NCI-H526 treated with DMSO at 0.1 percent for 48 hours (cell line): Measurements from ENCODE around the gene LRP1.

ENCODE experiments used
- DNase-seq: peaks from one replicate; lab custom pipeline; 2025; lab: John Stamatoyannopoulos, UW

Gene LRP1

DNA sequence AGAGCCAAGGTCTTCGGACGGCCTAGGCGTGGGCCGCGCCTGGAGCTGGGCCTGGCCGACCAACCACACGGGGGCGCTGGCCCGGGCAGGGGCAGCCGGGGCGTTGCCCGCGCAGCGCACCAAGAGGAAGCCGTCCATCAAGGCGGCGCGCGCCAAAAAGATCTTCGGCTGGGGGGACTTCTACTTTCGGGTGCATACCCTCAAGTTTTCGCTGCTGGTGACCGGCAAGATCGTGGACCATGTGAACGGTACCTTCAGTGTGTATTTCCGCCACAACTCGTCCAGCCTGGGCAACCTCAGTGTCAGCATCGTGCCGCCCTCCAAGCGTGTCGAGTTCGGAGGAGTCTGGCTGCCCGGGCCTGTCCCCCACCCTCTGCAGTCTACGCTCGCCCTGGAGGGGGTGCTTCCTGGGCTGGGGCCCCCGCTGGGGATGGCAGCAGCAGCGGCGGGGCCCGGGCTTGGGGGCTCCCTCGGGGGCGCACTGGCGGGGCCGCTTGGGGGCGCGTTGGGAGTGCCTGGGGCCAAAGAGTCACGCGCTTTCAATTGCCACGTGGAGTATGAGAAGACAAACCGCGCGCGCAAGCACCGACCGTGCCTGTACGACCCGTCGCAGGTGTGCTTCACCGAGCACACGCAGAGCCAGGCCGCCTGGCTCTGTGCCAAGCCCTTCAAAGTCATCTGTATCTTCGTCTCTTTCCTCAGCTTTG is 96.8 kb downstream of the LRP1 start:
- peak; percentile 35 for DNase-seq

DNA sequence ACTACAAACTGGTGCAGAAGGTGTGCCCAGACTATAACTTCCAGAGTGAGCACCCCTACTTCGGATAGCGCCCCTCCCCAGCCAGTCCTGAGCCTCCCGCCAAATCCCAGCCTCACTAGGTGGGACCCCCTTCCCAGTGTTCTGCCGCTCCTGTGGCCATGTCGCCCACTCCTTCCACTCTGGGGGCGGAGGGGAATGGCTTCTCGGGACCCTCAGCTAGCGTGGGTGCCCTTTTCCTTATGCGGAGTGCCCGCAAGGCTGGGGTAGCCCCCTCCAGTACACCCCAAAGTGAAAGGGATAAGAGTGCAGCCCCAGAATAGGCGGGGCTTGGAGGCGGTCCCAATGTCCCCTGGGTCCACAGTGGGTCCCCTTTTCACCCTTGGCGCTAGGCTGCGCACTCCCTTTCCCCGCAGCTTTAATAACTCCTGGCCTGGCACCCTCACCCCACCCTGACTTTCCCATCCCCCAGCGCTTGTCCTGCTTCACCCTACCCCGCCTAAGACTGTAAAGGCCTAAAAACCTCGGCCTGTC is 97.5 kb downstream of the LRP1 start:
- no peak for DNase-seq

DNA sequence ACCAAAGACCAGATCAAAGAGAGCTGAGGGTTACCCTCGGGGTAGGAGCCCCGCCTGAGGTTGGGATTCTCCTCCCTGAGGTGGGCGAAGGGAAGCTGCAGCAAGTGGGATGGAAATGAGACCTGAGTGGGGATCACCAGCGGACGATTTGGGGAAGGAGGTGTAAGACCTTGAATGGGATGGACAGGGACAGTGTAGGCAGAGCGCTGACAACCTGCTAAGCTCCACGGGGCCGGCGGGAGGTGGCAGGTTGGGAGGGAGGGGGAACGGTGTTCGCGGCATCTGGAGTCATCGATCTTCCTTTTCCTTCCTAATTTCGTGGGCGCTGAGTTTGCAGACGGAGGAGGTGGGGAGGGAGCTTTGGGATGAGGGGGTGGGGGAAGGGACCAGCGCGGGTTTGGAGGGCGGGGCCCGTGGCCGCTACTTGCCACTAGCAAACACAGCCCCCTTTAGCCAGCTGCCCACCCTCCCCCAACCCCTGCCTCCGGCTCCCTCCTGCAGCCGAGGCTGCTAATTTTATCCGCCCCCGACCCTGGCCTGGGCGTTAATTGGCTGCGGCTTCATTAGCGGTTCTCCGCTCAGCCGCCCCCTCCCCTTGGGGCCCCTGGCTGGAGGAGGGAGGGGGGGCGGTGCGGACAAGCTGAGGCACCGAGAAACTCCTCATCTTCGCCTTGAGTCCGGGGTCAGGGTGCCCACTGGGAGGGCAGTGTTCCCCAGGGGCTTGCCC is 98.5 kb downstream of the LRP1 start:
- no peak for DNase-seq

DNA sequence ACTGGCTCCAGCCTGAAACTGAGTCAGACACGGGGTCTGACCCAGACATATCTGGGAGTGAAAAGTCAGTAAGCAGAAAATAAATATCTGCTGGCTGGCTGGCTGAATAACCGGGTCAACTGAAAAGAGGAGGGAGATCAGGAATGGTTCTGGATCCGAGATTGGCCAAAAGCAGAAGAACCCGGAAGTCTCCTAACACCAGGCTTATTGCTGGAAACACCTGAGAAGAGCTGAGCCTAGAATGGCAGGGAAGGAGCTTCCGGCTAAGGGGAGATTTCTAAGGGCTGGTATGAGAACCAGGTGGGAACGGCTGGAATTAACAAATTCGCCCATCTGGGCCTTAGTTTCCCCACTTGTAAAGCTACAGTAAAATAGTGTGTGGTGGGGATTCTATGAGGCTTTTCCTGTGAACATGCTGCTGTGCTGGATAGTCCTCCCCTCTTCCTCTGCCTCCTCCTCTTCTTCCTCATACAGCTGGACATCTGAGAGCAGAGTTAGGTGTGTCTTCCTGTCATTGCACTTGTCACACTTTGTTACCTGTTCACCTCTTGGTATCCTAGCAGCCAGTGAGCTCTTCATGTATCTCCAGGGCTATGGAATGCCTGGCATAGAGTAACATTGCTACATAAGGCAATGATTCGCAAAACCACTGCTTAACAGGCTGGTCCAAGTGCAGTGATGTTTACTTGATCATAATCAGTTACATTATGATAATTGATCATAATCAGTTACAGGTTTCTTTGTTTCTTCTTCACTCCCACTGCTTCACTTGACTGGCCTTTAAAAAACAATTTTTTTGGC is 99.2 kb downstream of the LRP1 start:
- no peak for DNase-seq

DNA sequence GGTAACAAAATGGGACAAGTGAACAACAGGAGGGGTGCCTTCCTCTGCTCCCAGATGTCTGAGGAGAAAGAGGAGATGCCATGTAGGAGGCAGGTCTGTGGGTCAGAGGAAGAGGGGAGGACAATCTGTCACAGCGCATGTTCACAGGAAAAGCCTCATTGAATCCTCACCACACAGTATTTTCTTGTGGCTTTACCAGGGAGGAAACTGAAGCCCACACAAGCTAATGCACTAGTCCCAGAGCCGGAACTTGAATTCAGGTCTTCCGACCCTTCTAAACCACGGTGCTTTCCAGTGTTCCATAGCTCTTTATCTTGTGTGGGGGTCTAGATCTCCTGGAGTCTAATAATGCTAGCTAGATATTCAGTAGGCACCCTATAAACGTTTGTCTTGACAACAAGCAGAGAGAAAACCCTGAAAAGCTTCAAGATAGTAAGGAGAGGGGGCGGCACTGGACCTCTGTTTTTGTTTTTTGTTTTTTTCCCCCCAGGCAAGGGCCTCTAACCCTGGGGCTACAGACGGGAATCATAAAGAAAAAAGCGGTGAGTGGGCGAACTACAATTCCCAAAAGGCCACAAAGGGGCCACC is 100.9 kb downstream of the LRP1 start:
- no peak for DNase-seq

DNA sequence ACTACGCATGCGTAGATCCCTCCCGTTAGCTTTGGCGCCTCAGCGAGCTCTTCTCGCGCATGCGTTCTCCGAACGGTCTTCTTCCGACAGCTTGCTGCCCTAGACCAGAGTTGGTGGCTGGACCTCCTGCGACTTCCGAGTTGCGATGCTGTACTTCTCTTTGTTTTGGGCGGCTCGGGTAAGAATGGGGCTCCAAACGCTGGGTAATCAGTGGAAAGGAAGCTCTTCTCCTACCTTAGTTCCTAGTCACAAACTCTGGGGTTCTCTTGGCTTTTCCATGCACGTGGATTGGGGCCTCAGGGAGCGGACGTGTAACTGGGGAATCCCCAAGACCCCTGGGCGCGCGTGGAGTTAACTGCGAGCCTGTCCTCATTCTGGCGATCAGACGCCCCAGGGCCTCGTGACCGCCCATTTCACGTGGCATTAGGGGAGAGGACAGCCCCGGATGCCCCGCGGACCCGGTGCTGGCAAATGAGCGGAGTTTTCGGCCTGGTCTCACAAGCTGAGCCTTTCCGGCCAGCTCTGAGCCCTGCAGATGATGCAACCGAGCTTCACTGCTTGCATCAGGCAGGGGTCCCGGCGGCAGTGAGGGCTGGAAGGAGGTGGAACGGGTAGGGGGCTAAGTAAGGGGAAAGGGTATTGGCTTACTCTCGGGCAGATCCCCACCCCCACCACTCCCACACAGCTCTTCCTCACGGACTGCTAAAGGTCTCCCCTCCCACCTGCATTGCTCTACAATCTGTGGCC is 101.5 kb downstream of the LRP1 start, which contains the start of gene SHMT2:
Gene SHMT2 (plus strand): TSS at position 78 of the 747 bp plus-strand sequence. CDS start 68 bp downstream, at position 146.
- DNase-seq, result peak; percentile 91

DNA sequence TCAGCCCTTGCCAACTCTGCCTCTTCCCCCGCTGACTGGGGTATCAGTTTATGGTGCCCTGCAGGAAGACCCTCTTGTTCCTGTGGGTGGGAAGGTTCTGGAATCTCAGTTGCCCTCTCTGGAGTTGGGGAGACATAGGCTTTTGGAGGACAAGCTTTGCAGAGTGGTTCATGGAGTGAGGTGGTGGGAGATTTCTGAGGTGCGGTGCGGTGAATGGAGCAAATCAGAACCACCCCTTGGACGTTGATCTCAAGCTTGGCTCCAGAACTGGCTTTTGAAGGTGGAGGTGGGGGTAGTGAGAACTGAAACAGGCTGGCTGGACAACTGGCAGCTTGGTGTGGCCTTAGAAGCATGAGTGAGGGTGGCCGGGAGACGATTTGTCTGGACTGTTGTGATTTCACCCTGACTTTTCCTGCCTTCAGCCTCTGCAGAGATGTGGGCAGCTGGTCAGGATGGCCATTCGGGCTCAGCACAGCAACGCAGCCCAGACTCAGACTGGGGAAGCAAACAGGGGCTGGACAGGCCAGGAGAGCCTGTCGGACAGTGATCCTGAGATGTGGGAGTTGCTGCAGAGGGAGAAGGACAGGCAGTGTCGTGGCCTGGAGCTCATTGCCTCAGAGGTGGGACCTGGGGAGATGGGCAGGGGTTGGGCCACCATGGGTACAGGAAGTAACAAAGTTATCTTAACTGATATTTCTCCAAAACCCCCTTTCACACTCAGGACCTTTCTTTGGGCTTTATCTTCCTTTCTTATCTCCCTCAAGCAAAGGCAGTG is 102.3 kb downstream of the LRP1 start:
- DNase-seq, result no peak

DNA sequence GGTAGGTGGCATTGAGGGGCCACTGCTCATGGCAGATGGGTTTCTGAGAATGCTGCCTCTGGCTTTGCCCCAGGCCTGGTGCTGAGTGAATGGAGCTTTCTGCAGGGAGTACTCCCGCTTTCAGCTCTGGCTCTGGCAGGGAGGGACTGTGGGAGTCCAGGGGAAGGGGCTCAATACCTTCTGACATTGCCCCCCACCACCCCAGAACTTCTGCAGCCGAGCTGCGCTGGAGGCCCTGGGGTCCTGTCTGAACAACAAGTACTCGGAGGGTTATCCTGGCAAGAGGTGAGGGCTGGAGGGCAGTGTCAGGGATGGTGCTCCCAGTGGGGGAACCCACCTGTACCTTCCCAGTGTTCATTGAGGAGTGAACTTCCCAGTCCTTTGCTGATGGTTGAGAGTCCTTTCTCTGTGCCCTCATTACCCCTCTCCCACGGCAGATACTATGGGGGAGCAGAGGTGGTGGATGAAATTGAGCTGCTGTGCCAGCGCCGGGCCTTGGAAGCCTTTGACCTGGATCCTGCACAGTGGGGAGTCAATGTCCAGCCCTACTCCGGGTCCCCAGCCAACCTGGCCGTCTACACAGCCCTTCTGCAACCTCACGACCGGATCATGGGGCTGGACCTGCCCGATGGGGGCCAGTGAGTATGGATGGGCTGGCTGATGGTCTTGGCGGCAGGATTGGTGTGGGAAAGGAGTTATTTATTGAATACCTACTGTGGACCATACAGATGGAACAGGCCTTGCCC is 103.2 kb downstream of the LRP1 start:
- no peak for DNase-seq

DNA sequence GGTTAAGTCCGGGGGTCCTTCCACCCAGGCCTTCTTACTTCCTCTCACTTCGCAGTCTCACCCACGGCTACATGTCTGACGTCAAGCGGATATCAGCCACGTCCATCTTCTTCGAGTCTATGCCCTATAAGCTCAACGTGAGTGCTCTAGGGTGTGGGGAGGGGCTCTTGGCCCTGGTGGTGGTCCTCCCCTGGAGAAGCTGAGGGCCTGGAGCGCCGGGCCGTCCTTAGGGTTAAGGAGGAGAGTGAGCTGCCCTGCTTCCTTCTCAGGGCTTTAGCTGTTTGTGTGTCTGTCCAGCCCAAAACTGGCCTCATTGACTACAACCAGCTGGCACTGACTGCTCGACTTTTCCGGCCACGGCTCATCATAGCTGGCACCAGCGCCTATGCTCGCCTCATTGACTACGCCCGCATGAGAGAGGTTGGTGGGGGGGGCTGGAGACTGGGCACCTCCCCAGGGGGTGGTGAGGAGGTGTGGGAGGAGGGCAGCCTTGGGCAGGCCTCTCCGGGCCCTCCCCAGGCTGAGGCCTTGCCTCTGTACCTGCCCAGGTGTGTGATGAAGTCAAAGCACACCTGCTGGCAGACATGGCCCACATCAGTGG is 104.0 kb downstream of the LRP1 start:
- DNase-seq, result no peak

DNA sequence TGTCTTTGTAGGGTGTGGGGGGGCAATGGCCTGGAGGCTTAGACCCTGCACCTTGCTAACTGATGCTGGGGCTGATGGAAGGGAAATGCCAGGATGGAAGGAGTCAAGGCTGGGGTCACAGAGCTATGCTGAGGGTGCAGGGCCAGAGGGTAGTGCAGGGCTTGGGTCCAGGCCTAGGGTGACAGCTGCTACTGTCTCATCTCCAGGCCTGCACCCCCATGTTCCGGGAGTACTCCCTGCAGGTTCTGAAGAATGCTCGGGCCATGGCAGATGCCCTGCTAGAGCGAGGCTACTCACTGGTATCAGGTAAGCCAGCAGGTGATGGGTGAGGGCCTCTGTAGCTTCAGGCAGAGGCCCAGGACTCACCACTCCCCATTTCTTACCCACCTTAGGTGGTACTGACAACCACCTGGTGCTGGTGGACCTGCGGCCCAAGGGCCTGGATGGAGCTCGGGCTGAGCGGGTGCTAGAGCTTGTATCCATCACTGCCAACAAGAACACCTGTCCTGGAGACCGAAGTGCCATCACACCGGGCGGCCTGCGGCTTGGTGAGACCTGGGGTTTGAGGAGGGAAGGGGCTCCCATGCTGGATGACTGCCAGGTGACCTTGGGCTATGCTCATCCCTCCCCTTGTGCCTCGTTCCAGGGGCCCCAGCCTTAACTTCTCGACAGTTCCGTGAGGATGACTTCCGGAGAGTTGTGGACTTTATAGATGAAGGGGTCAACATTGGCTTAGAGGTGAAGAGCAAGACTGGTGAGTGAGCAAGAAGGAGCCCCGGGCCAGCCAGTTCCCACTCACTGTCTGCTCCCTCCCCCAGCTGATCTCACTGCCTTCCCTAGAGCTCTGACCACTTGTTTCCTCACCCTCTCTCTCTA is 105.3 kb downstream of the LRP1 start:
- no peak for DNase-seq

DNA sequence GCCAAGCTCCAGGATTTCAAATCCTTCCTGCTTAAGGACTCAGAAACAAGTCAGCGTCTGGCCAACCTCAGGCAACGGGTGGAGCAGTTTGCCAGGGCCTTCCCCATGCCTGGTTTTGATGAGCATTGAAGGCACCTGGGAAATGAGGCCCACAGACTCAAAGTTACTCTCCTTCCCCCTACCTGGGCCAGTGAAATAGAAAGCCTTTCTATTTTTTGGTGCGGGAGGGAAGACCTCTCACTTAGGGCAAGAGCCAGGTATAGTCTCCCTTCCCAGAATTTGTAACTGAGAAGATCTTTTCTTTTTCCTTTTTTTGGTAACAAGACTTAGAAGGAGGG is 105.9 kb downstream of the LRP1 start:
- DNase-seq, result no peak

DNA sequence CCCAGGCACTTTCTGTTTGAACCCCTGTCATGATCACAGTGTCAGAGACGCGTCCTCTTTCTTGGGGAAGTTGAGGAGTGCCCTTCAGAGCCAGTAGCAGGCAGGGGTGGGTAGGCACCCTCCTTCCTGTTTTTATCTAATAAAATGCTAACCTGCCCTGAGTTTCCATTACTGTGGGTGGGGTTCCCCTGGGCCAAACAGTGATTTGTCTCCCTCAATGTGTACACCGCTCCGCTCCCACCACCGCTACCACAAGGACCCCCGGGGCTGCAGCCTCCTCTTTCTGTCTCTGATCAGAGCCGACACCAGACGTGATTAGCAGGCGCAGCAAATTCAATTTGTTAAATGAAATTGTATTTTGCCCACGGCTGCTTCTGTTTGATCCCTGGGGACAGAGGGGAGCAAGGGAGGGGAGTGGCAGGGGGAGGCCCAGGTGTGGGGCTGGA is 106.3 kb downstream of the LRP1 start:
- no peak for DNase-seq

DNA sequence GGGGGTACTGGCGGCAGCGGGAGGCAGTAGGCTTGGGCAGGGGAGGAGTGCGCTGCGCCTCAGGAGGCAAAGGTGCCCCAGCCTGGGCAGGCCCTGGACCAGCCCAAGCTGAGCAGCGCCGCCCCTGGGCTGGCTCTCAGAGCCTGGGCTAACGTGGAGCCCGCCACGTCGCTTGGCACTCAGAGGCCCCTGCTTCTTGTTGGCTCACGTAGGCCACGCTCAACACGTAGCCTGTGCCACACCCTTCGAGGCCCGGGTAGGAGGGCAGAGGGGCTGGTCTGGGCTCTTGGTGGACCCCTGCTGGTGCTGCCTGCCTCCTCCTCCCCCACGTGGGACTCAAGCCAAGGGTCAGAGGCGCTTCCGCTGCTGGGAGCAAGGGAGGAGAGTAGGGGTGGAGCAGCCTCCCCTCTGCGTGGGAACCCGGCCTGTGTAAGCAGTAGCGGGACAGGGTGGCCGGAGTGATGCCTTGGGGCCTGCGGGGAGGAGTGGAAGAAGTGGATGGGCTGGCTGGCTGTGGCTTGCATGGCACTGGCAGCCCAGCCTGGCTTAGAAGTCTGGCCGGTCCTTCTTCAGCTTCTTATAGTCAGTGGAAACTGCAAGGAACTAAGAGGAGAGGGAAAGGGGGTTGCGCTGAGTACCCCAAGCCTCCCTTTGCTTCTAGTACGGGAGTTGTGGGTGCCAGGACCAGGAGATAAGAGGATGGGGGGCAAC is 106.9 kb downstream of the LRP1 start:
- peak; percentile 64 for DNase-seq

DNA sequence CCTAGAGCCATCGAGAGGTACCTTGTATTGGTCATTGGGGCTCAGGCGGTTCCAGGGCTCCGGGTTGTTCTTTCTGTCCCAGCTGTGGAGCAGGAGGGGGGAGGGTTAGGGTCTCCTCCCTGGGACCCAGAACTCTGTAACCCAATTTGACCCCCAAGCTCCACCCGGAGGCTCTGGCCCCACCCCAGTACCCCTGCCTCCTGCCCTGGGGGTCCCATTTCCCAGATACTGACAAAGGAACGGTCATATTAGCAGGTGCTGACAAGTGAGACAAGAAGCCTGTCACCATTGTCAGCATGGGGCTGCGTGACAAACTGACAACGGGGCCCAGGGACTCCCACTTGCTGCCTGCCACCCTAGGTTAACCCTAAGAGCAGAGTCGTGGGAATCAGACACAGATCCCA is 107.4 kb downstream of the LRP1 start:
- DNase-seq, result no peak

DNA sequence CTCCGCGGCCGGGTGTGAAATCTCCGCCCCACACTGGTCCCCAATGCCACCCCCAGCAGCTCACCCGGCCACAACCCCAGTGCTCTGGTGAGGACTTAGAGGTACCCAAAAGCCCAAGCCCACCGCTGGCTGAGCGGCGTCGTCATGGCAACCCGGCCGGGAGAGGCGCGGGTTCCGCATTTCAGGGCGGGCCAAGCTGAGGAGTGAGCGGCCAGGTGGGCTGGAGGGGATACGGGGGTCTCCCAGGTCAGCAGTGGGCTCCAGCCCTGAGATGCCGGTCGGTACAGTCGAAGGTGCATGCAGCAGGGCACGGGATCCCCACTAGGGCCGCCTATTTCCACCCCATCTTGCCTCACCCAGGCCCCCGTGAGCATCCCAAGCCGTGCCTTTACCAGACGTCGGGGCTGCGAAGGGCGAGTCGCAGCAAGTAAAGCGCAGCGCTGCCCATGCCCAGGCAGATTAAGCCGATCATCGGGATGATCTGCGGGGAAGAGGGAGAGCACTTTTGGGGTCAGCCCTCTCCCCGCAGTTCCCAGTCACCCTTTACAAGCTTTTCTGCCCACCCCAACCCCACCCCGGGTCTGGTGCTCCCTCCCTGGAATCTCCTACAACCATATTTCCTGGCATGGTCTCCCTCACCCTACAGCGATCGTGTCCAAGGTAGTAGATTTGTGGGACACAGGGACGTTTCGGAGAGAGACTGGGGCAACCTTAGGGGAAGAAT is 108.1 kb downstream of the LRP1 start:
- DNase-seq, result peak; percentile 40

DNA sequence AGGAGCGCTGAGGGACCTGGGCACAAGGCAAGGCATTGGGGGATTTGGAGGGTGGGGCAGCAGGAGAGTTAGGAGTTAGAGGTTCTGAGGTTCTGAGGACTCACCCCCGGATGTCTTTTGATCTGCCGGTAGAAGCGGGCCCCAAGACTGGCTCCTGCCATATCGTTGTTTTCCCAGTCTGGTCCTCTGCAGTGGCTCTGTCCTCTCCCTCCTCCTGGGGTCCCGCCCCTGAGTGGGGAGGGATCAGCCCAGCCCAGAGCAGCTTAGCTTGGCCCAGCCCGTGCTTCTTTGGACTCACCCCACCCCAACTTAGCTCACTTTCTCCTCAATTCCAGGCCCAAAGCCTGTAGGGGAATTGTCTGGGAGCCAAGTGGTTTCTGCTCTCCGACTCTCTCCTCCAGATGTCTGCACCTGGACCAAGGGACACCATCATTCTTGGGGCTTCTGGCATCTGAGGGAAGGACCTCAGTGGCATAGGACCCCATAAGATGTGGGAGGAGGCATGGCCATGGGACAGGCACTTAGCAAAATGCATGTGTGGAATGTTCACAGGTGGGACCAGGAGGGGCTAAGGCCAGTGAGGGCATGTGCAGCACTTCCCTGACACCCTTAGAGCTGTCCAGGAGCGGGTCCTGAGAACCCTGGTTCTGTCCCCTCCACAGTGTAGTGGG is 108.8 kb downstream of the LRP1 start:
- DNase-seq, result peak; percentile 36

DNA sequence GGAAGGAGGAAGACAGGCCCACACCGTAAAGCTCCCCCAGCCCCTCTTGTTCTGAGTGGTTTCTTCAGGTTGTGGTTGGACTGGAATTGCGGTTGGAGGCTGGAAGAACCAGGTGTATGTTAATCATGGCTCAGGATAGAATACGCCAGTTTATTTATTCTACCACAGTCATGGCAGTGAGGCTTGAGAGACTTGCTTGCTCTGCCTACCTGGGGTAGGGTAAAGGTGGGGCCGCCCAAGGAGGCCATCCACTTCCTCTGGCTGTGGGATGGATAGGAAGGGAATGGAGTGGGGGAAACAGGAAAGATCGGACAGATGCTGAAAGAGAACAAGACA is 109.3 kb downstream of the LRP1 start:
- peak; percentile 93 for DNase-seq
